ENCODE results near the gene SMAD3.

SMAD3 gene

GRCh38 chr15:67230504-67230903, 165.1 kb downstream of the SMAD3 start:
- DNase-seq (ENCODE audit: low read depth in 3 of 3) = no peak

GRCh38 chr15:67232591-67232990, 167.2 kb downstream of the SMAD3 start:
- DNase-seq (ENCODE audit: low read depth in 3 of 3) = no peak

GRCh38 chr15:67240235-67241131, 175.1 kb downstream of the SMAD3 start:
- DNase-seq (ENCODE audit: low read depth in 3 of 3) = no peak

GRCh38 chr15:67241132-67241855, 175.9 kb downstream of the SMAD3 start:
- peak in 1 of 3 donors; percentile 40 for DNase-seq (ENCODE audit: low read depth in 3 of 3)

- DNase-seq (ENCODE audit: low read depth in 3 of 3) = no peak
These were observed 177.3 kb downstream of the SMAD3 start for GRCh38 chr15:67242708-67243111.
